Measurements from ENCODE around the gene IMMT.

IMMT gene

DNA sequence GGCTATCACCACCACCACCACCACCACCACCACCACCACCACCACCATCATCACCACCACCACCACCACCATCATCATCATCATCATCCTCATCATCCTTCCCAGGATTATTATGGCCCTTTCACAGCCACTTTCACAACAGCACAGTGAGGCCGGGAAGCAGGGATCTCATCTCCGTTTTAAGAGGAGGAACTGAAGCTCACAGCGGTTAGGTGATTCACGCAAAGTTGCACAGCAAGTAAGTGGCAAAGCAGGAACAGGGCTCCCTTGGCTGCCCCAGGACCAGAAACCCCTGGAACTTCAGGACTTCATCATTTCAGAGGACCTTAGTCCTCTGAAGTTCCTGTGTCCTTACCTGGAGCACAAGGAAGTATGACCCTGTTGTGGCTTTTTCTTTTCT is 30.8 kb upstream of the IMMT start:
- TF ChIP-seq, protein P1, sequence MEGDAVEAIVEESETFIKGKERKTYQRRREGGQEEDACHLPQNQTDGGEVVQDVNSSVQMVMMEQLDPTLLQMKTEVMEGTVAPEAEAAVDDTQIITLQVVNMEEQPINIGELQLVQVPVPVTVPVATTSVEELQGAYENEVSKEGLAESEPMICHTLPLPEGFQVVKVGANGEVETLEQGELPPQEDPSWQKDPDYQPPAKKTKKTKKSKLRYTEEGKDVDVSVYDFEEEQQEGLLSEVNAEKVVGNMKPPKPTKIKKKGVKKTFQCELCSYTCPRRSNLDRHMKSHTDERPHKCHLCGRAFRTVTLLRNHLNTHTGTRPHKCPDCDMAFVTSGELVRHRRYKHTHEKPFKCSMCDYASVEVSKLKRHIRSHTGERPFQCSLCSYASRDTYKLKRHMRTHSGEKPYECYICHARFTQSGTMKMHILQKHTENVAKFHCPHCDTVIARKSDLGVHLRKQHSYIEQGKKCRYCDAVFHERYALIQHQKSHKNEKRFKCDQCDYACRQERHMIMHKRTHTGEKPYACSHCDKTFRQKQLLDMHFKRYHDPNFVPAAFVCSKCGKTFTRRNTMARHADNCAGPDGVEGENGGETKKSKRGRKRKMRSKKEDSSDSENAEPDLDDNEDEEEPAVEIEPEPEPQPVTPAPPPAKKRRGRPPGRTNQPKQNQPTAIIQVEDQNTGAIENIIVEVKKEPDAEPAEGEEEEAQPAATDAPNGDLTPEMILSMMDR (IDR thresholded peaks at IDR 0.05; ENCODE audit: low read depth, low read length) = no peak
- H3K4me3 ChIP-seq (ENCODE audit: low read depth, low read length) = no peak overlapping the region

DNA sequence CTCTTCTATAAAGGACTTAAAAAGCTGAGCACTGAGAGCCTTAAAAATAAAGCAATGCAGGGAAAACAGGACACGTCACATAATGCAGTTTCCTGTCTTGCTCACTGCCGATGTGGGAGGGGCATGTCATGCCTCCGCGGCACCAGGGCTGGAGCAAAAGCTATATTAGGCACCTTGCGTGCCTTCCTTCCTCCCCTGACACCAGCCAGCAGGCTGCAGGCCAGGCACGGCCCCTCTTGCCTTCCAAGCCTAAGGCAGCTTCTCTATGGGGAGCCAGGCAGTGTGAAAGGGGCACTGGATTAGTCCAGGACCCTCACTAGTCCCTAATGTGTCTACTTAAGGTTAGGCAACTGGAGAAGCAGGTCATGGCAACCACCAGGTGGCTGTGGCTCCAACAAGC is 30.3 kb upstream of the IMMT start:
- no peak overlapping the region for H3K4me3 ChIP-seq (ENCODE audit: low read depth, low read length)
- TF ChIP-seq, protein P1 (IDR thresholded peaks at IDR 0.05; ENCODE audit: low read depth, low read length) = no peak

DNA sequence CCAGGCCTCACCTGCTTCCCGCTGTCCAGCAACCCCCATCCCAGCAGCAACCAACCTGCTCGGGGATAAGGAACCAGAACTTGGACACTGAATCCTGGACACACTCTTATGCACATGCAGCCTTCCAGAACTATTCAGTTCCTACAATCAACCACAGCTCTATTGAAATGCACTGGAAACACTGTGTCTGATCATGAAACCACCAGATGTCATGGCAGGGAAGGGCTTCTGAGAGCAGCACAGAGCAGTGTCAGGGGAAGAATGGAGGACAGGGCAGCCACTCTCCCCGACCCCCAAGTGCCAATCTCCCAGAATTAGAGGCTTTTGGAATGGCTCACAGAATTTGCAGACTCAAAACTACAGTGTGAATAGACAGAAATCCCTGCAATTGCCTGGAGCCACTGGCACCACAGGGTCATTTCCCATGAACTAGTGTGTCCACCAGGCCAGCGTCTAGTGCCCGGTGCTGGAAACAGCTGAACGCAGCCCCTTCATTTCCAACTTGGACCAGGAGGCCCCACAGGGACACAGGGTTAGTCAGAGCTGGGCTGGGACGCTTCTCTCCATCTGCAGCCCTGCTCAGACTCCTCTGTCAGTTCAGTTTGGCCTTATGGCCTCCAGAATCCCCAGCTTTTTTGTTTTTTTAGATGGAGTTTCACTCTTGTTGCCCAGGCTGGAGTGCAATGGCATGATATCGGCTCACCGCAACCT is 29.5 kb upstream of the IMMT start:
- no peak overlapping the region for H3K4me3 ChIP-seq (ENCODE audit: low read depth, low read length)
- TF ChIP-seq, protein P1 (IDR thresholded peaks at IDR 0.05; ENCODE audit: low read depth, low read length) = no peak

DNA sequence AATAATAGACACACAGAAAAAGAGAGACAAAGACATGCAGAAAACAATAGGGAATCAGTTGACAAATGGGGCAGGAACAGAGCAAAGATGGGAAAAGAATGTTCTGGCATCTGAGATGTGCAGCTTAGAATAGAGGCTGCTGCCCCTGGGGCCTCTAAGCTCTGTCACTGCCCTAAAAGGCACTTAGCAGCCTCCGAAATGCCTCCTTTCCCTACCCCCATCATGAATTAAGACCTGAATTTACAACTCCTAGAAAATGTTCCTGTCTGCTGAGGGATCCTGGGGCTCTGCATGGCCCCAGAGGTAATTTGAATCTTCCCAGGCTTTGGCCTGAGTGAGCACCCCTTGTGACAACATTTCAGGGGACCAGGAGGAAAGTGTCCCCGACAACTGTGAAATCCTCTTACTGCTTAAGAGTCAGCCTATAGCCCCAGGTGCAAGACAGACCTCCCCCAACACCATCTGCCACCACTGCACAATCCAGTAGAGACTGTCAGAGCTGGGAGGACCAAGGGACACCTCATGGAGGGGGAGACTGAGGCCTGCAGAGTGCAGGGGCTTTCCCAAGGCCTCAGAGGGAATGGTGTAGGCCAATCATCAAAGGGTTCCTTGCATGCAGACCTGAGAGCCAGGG is 28.8 kb upstream of the IMMT start:
- no peak overlapping the region for H3K4me3 ChIP-seq (ENCODE audit: low read depth, low read length)
- TF ChIP-seq, protein P1 (IDR thresholded peaks at IDR 0.05; ENCODE audit: low read depth, low read length) = no peak

DNA sequence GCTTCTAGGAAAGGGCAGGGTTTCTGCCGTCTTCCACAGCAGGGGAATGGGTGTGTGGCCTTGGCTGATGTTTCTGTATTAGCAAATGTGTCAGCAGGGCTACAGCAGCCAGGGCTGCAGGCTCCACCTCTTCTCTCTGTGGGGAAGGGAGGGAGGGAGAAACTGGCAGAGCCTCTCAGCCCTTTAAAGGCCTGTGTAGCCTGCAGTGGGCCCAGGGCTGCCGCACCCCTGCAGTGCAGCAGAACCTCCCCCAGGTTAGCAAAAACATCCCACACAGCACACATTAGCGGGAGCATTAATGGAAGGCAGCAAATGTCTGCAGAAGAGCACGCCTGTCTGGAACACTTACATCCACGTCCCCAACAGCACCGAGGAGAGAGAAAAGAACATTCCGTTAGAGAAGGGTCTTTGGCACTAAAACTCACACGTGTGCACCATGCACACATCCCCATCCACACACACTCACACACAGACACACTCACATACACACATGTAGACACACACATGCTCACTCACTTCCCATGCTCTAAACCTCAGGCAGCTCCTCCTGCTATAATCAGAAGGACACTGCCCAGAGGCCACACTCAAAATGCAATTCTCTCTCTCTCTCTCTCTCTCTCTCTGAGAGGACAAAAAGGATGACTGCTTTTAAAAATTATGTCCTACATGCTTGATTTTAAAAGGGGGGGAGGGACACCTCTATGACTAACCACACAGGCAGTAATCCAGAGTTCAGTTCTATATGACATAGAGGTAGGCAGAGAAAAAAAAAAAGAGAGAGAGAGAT is 28.1 kb upstream of the IMMT start:
- no peak overlapping the region for H3K4me3 ChIP-seq (ENCODE audit: low read depth, low read length)
- TF ChIP-seq, protein P1 (IDR thresholded peaks at IDR 0.05; ENCODE audit: low read depth, low read length) = no peak

DNA sequence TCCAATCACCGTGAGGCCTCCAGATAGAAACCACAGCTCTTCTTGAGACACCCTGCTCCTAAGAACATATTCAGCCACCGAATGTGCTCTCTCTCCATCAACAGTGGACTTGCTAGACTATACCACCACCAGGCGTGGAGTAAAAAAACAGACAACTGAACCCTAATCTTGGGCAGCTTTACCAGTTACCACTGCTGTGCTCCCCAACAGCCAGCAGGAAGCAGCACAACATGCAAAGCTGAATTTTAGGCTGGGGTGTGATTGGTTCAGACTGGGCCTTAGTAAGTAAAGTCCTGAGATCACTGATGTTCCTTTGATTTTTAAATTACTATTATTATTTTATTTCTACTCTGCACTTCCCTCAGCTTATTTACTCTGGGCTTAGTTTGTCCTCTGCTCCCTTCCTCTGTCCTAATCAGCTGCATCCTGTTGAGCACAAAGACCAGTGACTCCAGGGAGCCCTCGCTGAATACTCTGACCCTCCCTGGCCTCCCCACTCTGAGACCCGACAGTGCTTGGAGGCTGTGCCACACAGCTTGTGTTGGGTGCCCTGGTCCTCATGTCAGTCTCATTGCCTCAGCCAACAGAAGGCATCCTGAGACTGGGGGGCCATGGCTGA is 25.9 kb upstream of the IMMT start:
- no peak overlapping the region for H3K4me3 ChIP-seq (ENCODE audit: low read depth, low read length)
- TF ChIP-seq, protein P1 (IDR thresholded peaks at IDR 0.05; ENCODE audit: low read depth, low read length) = peak; percentile 65
